ENCODE measurements around the gene CD83. TPM values are rescaled to one million over a fixed set of nuclear protein-coding genes. Genes with fewer than 3 reads are reported as not detected.

The CD83 gene
- total RNA-seq, 4 donors from 2014 or later = 5.4 to 9.0 (median 6.3) TPM

DNA sequence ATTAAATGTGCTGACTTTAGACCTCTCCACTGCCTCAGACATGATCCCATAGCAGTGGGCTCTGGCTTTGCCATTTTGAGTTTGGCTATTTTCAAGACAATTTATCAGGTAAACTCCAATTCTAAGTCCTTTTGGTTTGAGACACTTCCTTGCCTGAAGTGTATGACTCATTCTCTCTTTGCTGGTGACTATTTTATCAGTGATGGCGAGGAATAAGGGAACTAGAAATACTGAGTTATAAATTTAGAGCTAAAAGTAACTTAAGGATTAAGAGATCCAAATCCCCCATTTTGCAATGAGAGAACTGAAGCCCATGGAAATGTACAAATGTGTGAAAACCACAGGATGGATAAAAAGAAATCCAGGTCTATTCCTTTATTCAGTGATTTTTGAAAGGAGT, 30.9 kb upstream of the CD83 start:
- Histone ChIP-seq H3K9me3 (no peaks in the 10 kb centered on the region), H3K4me1 (no peaks in the 10 kb centered on the region), H3K27me3 (no peaks in the 10 kb centered on the region), H3K27ac (no peak overlapping the region), H3K36me3 (no peaks in the 10 kb centered on the region), H3K4me3 (no peak overlapping the region)
- 63% methylated on average over 1 of the region's 1 CpG for whole genome bisulfite sequencing
- DNase-seq (ENCODE audit: low spot score in 2 of 2) = no peak
- TF ChIP-seq POLR2AphosphoS5 (IDR thresholded peaks at IDR 0.05) (no peak), EP300 (IDR thresholded peaks at IDR 0.05) (no peak), POLR2A (IDR thresholded peaks at IDR 0.05) (no peak)
- TF ChIP-seq, protein P1, sequence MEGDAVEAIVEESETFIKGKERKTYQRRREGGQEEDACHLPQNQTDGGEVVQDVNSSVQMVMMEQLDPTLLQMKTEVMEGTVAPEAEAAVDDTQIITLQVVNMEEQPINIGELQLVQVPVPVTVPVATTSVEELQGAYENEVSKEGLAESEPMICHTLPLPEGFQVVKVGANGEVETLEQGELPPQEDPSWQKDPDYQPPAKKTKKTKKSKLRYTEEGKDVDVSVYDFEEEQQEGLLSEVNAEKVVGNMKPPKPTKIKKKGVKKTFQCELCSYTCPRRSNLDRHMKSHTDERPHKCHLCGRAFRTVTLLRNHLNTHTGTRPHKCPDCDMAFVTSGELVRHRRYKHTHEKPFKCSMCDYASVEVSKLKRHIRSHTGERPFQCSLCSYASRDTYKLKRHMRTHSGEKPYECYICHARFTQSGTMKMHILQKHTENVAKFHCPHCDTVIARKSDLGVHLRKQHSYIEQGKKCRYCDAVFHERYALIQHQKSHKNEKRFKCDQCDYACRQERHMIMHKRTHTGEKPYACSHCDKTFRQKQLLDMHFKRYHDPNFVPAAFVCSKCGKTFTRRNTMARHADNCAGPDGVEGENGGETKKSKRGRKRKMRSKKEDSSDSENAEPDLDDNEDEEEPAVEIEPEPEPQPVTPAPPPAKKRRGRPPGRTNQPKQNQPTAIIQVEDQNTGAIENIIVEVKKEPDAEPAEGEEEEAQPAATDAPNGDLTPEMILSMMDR (IDR thresholded peaks at IDR 0.05) = no peak

- DNase-seq (ENCODE audit: low spot score in 2 of 2) = no peak
- no peaks in the 10 kb centered on the region for H3K9me3 ChIP-seq
- peaks cover 13% of the 10 kb centered on the region for H3K4me1 ChIP-seq
- H3K27me3 ChIP-seq = no peaks in the 10 kb centered on the region
- no peak overlapping the region for H3K4me3 ChIP-seq
- H3K27ac ChIP-seq = no peak overlapping the region
- no peak for TF ChIP-seq POLR2AphosphoS5 (IDR thresholded peaks at IDR 0.05)
- TF ChIP-seq, protein P1 (IDR thresholded peaks at IDR 0.05) = no peak
- TF ChIP-seq POLR2A (IDR thresholded peaks at IDR 0.05) = no peak
- no peak for TF ChIP-seq EP300 (IDR thresholded peaks at IDR 0.05)
- H3K36me3 ChIP-seq = no peaks in the 10 kb centered on the region
- WGBS = 39% methylated on average over 4 of the region's 4 CpGs
Measured at GRCh38 chr6:14088600-14089192, 28.9 kb upstream of the CD83 start.

DNA sequence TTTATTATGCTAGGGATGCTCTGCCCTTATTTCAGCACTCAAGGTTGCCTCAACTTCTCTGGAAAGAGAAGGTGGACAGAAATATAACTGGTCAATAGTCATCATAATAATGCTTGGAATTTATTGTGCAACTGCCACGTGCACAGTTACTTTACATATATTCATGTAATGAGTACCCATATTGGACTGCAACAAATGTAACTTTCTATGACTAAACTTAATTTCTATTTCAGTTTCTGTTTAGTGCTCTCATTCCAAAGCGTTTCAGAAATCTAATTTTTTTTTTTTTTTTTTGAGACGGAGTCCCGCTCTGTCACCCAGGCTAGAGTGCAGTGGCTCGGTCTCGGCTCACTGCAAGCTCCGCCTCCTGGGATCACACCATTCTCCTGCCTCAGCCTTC, 28.3 kb upstream of the CD83 start:
- DNase-seq (ENCODE audit: low spot score in 2 of 2) = no peak
- WGBS = 91% methylated on average over 7 of the region's 7 CpGs
- Histone ChIP-seq H3K4me3 (no peak overlapping the region), H3K4me1 (peaks cover 18% of the 10 kb centered on the region), H3K27me3 (no peaks in the 10 kb centered on the region), H3K9me3 (no peaks in the 10 kb centered on the region), H3K27ac (no peak overlapping the region), H3K36me3 (no peaks in the 10 kb centered on the region)
- TF ChIP-seq POLR2AphosphoS5 (IDR thresholded peaks at IDR 0.05) = no peak
- TF ChIP-seq POLR2A (IDR thresholded peaks at IDR 0.05) = no peak
- TF ChIP-seq, protein P1 (IDR thresholded peaks at IDR 0.05) = no peak
- TF ChIP-seq EP300 (IDR thresholded peaks at IDR 0.05) = no peak

DNA sequence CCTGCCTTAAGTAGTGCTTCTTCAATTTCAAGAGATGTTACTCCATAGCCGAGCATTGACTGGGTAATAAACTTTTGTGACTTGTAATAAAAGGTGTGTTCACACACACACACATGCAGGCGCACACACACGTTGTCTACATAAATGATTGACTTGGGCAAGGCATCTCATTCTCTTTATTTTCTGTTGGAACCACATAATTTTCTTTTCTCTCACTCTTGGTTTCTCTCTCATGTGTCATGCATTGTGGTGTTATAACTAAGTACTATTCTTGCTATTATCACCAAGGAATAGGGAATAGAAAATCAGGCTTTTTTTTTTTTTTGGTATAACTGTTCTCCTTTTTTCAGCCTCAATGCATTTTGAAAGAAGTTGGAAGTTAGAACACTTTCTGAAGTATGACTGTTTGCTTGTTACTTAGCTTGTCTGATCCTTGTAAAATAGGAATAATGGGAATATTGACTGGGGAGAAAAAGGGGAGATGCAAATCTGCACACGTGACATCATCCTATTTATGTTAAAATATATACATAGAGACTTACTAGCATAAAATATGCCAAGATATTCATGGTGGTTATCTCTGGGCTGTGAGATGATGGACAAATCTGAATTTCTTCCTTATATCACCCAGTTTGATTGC, 26.1 kb upstream of the CD83 start:
- WGBS = 87% methylated on average over 4 of the region's 4 CpGs
- DNase-seq (ENCODE audit: low spot score in 2 of 2) = no peak
- Histone ChIP-seq H3K27me3 (no peaks in the 10 kb centered on the region), H3K36me3 (no peaks in the 10 kb centered on the region), H3K27ac (no peak overlapping the region), H3K9me3 (no peaks in the 10 kb centered on the region), H3K4me3 (no peak overlapping the region), H3K4me1 (peaks cover 20% of the 10 kb centered on the region)
- TF ChIP-seq EP300 (IDR thresholded peaks at IDR 0.05) (no peak), POLR2A (IDR thresholded peaks at IDR 0.05) (no peak), POLR2AphosphoS5 (IDR thresholded peaks at IDR 0.05) (no peak)
- TF ChIP-seq, protein P1 (IDR thresholded peaks at IDR 0.05) = no peak

DNA sequence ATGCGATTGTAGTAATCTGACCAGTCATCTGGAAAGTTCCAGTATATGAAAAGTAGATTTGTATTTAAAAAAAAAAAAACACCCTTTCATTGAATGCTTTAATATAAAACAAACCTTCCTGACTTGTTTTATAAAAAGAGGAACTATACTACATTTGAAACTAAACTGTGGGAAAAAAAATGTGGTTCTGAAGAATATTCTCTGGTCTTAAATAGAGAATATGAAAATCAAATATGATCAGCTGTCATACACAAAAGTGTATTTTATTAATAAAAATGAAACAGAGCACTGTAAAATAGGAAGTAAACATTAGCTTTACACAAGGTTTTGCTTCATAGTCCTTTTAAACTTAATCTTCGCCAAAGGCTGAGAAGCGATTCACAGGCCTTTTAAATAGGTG, 25.3 kb upstream of the CD83 start:
- no peak for DNase-seq (ENCODE audit: low spot score in 2 of 2)
- H3K27me3 ChIP-seq = no peaks in the 10 kb centered on the region

More for the DNA sequence above, 25.3 kb upstream of the CD83 start:
- no peaks in the 10 kb centered on the region for H3K36me3 ChIP-seq
- peaks cover 20% of the 10 kb centered on the region for H3K4me1 ChIP-seq
- no peak overlapping the region for H3K27ac ChIP-seq
- 84% methylated on average over 3 of the region's 3 CpGs for WGBS
- TF ChIP-seq POLR2A (IDR thresholded peaks at IDR 0.05) = no peak
- TF ChIP-seq, protein P1 (IDR thresholded peaks at IDR 0.05) = no peak
- H3K4me3 ChIP-seq = no peak overlapping the region
- no peaks in the 10 kb centered on the region for H3K9me3 ChIP-seq
